Kidney (tissue), 14 donors: Measurements from ENCODE around the gene CD59. TPM values are rescaled to one million over a fixed set of nuclear protein-coding genes. Genes with fewer than 3 reads are reported as not detected.
A peak's percentile ranks its signal among the peaks of the same experiment; 100 is the strongest.

Experiments used
- DNase-seq, 5 donors: peaks; one replicate each; pipeline ENCODE4 v3.0.0-alpha.2; 2013 to 2020
- FAIRE-seq: peaks from 2 replicates; lab custom pipeline; 2012; peaks lifted over from hg19 to GRCh38; lab: Jason Lieb, UNC
- H3K27ac ChIP-seq, 2 donors: one replicate each; pipeline ENCODE4 v1.7.0; 2013; ENCODE audit warnings: low read depth in 2 of 2, low read length in 2 of 2, inconsistent platforms in 1 of 2
- H3K27me3 ChIP-seq: one replicate; pipeline ENCODE4 v1.7.1; 2013; ENCODE audit warnings: low read length, inconsistent platforms; ENCODE audit not compliant: control insufficient read depth, insufficient read depth
- H3K36me3 ChIP-seq, 3 donors: one replicate each; pipeline versions ENCODE4 v1.7.0 to v1.7.1; 2013; ENCODE audit warnings: low read length in 3 of 3, control low read depth in 1 of 3, inconsistent platforms in 1 of 3; ENCODE audit not compliant: insufficient read depth in 3 of 3, control insufficient read depth in 2 of 3
- H3K4me1 ChIP-seq, 3 donors: one replicate each; pipeline versions ENCODE4 v1.7.0 to v1.7.1; 2013; ENCODE audit warnings: low read length in 3 of 3, inconsistent platforms in 1 of 3, low read depth in 1 of 3; ENCODE audit not compliant: control insufficient read depth in 2 of 3, insufficient read depth in 2 of 3
- H3K4me3 ChIP-seq, 3 donors: one replicate each; pipeline versions ENCODE4 v1.7.0 to v1.8.1; 2013; ENCODE audit warnings: low read length in 3 of 3, control low read depth in 1 of 3, inconsistent platforms in 1 of 3
- H3K9ac ChIP-seq, 3 donors: one replicate each; pipeline versions ENCODE4 v1.7.0 to v1.7.1; 2013; ENCODE audit warnings: low read length in 3 of 3, control low read depth in 1 of 3, inconsistent platforms in 1 of 3
- H3K9me3 ChIP-seq, 3 donors: one replicate each; pipeline versions ENCODE4 v1.7.0 to v1.7.1; 2013; ENCODE audit warnings: low read length in 3 of 3, control low read depth in 1 of 3, inconsistent platforms in 1 of 3; ENCODE audit not compliant: control insufficient read depth in 2 of 3, insufficient read depth in 1 of 3
- CTCF ChIP-seq: IDR thresholded peaks from 3 replicates; pipeline ENCODE4 v1.5.1; 2012; ENCODE audit warnings: mild to moderate bottlenecking, moderate library complexity, borderline replicate concordance; ENCODE audit not compliant: insufficient read depth; ENCODE audit errors: extremely low read depth
- intact Hi-C: fragments of 100-400 bp; cut with DNase I; formaldehyde crosslinking; loops from one replicate; pipeline ENCODE4 v1.11.1; 2022
- polyA plus RNA-seq: library from polyadenylated mRNA; stranded (reverse); fragments of 350-450 nt; fragmentation: Illumina TruSeq; extraction: RNeasy Lipid Tissue Mini Kit (QIAGEN cat#74804); gene quantifications from one replicate; pipeline ENCODE4 v1.2.3, GENCODE V29; 2014; ENCODE audit warnings: low read depth, low replicate concordance; ENCODE audit not compliant: insufficient read depth
- total RNA-seq: library from RNA; stranded (reverse); fragmentation: NEBNext Ultra II Directional; extraction: Animal tissue kit (Norgen Biotek cat#: 25700); gene quantifications from one replicate; pipeline ENCODE4 v1.2.1, GENCODE V29; 2021
- donor health status: control.
- donor health status: control.
- donor health status: control.
- donor health status: control.
- donor health status: control.
- donor health status: DM: yes; HTN: yes; CAD: no.
- donor health status: Normal renal cell carcinoma (clear cell type).

Gene CD59
- total and polyA plus RNA-seq, 2 donors from 2014 or later: 559 to 1,010 TPM

GRCh38 chr11:33698921-33699320 lies 37.3 kb downstream of the CD59 start:
- no peak for DNase-seq
- no peak overlapping the region for H3K27ac ChIP-seq

GRCh38 chr11:33697997-33698396 lies 38.2 kb downstream of the CD59 start:
- no peak overlapping the region for H3K9ac ChIP-seq
- no peak for FAIRE-seq

More at GRCh38 chr11:33698921-33699320, 37.3 kb downstream of the CD59 start:
- H3K4me1 ChIP-seq: peaks cover 6 to 36% (median 32%) of the 10 kb centered on the region in 3 donors
- intact Hi-C loops: no loop called here
- no peaks in the 10 kb centered on the region for H3K36me3 ChIP-seq
- H3K27me3 ChIP-seq: no peaks in the 10 kb centered on the region
- FAIRE-seq: no peak
- TF ChIP-seq CTCF: no peak
- no peaks in the 10 kb centered on the region for H3K9me3 ChIP-seq
- H3K9ac ChIP-seq: no peak overlapping the region
- H3K4me3 ChIP-seq: no peak overlapping the region

GRCh38 chr11:33696931-33697638 lies 39.1 kb downstream of the CD59 start:
- Histone ChIP-seq H3K4me1 (peaks cover 6 to 39% (median 38%) of the 10 kb centered on the region in 3 donors), H3K27me3 (no peaks in the 10 kb centered on the region), H3K9ac (peak overlapping the region in 1 of 3 donors; percentile 51), H3K27ac (peak overlapping the region; percentile 73 to 92), H3K9me3 (no peaks in the 10 kb centered on the region), H3K4me3 (peak overlapping the region in 1 of 3 donors; percentile 57), H3K36me3 (no peaks in the 10 kb centered on the region)
- TF ChIP-seq CTCF: no peak
- no peak for FAIRE-seq
- DNase-seq: no peak
- intact Hi-C loops: no loop called here

More at GRCh38 chr11:33697997-33698396, 38.2 kb downstream of the CD59 start:
- H3K27me3 ChIP-seq: no peaks in the 10 kb centered on the region
- intact Hi-C loops: no loop called here
- no peak overlapping the region for H3K4me3 ChIP-seq
- no peaks in the 10 kb centered on the region for H3K36me3 ChIP-seq
- no peak overlapping the region for H3K27ac ChIP-seq
- no peaks in the 10 kb centered on the region for H3K9me3 ChIP-seq
- DNase-seq: no peak
- peaks cover 6 to 36% (median 32%) of the 10 kb centered on the region in 3 donors for H3K4me1 ChIP-seq
- TF ChIP-seq CTCF: no peak
